Mesendoderm (in vitro differentiated cells): ENCODE results near the gene PMPCB.

ENCODE experiments used
- DNase-seq: peaks from one replicate; pipeline ENCODE4 v3.0.0; 2013
- H2AK5ac ChIP-seq: 2 replicates; pipeline ENCODE4 v1.6.1; 2013; ENCODE audit warnings: low read length, inconsistent platforms
- H2BK120ac ChIP-seq: 2 replicates; pipeline ENCODE4 v1.6.1; 2013; ENCODE audit warnings: low read depth, mild to moderate bottlenecking, low read length, moderate library complexity, mixed read lengths
- H2BK15ac ChIP-seq: replicated peaks from 2 replicates; pipeline ENCODE4 v1.6.1; 2013; ENCODE audit warnings: low read depth, mild to moderate bottlenecking, moderate library complexity
- H2BK5ac ChIP-seq: 2 replicates; pipeline ENCODE4 v1.6.1; 2013; ENCODE audit warnings: low read length, inconsistent platforms
- H3K18ac ChIP-seq: 2 replicates; pipeline ENCODE4 v1.6.1; 2013; ENCODE audit warnings: mild to moderate bottlenecking, low read length, mixed read lengths
- H3K23ac ChIP-seq: one replicate; pipeline ENCODE4 v1.6.1; 2013; ENCODE audit warnings: low read length
- H3K27ac ChIP-seq: 2 replicates; pipeline ENCODE4 v1.5.1; 2013; ENCODE audit warnings: low read depth, mild to moderate bottlenecking, inconsistent platforms, low read length, moderate library complexity
- H3K27me3 ChIP-seq: 2 replicates; pipeline ENCODE4 v1.6.1; 2013; ENCODE audit warnings: low read length, control low read depth, mild to moderate bottlenecking, inconsistent platforms; ENCODE audit not compliant: insufficient read depth, poor library complexity
- H3K36me3 ChIP-seq: 2 replicates; pipeline ENCODE4 v1.6.1; 2013; ENCODE audit warnings: low read length, inconsistent platforms; ENCODE audit not compliant: control insufficient read depth, insufficient read depth
- H3K4ac ChIP-seq: one replicate; pipeline ENCODE4 v1.6.1; 2013; ENCODE audit warnings: low read depth, mild to moderate bottlenecking, low read length, moderate library complexity
- H3K4me1 ChIP-seq: 2 replicates; pipeline ENCODE4 v1.6.1; 2013; ENCODE audit warnings: low read depth, low read length, inconsistent platforms; ENCODE audit not compliant: control insufficient read depth
- H3K4me2 ChIP-seq: 2 replicates; pipeline ENCODE4 v1.6.1; 2013; ENCODE audit warnings: low read length
- H3K4me3 ChIP-seq: 2 replicates; pipeline ENCODE4 v1.5.1; 2013; ENCODE audit warnings: mild to moderate bottlenecking, low read length
- H3K56ac ChIP-seq: one replicate; pipeline ENCODE4 v1.6.1; 2013; ENCODE audit warnings: low read length
- H3K79me1 ChIP-seq: 2 replicates; pipeline ENCODE4 v1.6.1; 2013; ENCODE audit warnings: low read length, inconsistent platforms
- H3K79me2 ChIP-seq: 2 replicates; pipeline ENCODE4 v1.6.1; 2013; ENCODE audit warnings: mild to moderate bottlenecking, low read length; ENCODE audit not compliant: control insufficient read depth, insufficient read depth
- H3K9ac ChIP-seq: 2 replicates; pipeline ENCODE4 v1.6.1; 2013; ENCODE audit warnings: low read length, inconsistent platforms
- H4K5ac ChIP-seq: one replicate; pipeline ENCODE4 v1.6.1; 2013; ENCODE audit warnings: low read length
- H4K8ac ChIP-seq: one replicate; pipeline ENCODE4 v1.6.1; 2013; ENCODE audit warnings: low read depth, mild to moderate bottlenecking, control low read depth, low read length, moderate library complexity
- WGBS: extraction: QIAGEN DNeasy Blood & Tissue Kit; methylation state at CpG from one replicate; pipeline ENCODE4 v1.1.7; 2013; ENCODE audit warnings: low lambda C conversion rate, missing lambda C conversion rate; ENCODE audit not compliant: insufficient coverage; ENCODE audit errors: extremely low coverage; 5-methylcytosine and 5-hydroxymethylcytosine counted together

Gene PMPCB

DNA sequence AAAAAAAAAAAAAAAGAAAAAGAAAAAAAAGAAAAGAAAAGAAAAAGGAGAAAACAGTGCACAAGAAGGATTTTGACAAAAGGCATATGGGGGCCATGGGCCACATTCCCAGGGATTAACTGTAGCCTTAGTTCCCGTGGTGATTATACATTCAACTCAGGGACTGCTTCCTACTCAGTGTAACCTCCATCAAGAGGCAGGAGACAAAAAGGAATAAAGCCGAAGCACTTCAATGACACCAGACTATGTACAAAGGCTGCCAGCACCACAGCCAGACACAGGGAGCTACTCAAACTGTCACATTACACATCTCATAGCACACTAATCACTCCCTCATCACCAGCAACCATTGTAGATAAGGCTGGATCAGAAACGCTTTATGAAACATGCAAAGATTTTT lies 5.1 kb upstream of the PMPCB start:
- H3K79me2 ChIP-seq = no peaks in the 10 kb centered on the region
- no peak overlapping the region for H4K5ac ChIP-seq
- no peak overlapping the region for H2AK5ac ChIP-seq
- H3K4ac ChIP-seq = no peak overlapping the region
- H3K4me2 ChIP-seq = no peak overlapping the region
- DNase-seq = no peak
- no peak overlapping the region for H2BK5ac ChIP-seq
- no peak overlapping the region for H3K27ac ChIP-seq
- H2BK120ac ChIP-seq = no peak overlapping the region
- H3K23ac ChIP-seq = no peak overlapping the region
- H3K36me3 ChIP-seq = no peaks in the 10 kb centered on the region
- H3K9ac ChIP-seq = no peak overlapping the region
- no peaks in the 10 kb centered on the region for H3K79me1 ChIP-seq
- no peaks in the 10 kb centered on the region for H3K27me3 ChIP-seq
- H4K8ac ChIP-seq = no peak overlapping the region
- no peak overlapping the region for H3K18ac ChIP-seq
- H3K4me1 ChIP-seq = peaks cover 3% of the 10 kb centered on the region
- H3K56ac ChIP-seq = no peak overlapping the region
- no peak overlapping the region for H2BK15ac ChIP-seq
- WGBS = no CpG with 5 or more reads among the region's 3 CpGs
- H3K4me3 ChIP-seq = no peak overlapping the region

DNA sequence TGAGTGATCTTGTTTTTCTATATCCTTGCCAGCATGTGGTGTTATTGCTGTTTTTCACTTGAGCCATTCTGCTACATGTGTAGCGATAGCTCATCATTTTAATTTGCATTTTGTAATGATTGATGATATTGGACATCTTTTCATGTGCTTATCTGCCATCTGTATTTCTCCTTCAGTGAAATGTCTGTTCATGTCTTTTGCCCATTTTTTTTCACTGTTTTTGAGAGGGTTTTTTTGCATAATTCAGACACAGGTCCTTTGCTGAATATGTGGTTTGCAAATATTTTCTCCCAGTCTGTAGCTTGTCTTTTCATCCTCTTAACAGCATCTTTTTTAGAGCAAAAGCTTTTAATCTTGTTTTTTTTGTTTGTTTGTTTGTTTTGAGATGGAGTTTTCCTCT lies 3.7 kb upstream of the PMPCB start:
- WGBS = no CpG with 5 or more reads among the region's 1 CpG
- peaks cover 8% of the 10 kb centered on the region for H3K79me2 ChIP-seq
- H3K27me3 ChIP-seq = no peaks in the 10 kb centered on the region

GRCh38 chr7:103297837-103298179 lies 573 bp downstream of the PMPCB start:
- Histone ChIP-seq H2BK15ac (no peak overlapping the region), H3K4ac (peak overlapping the region; percentile 46), H3K18ac (peak overlapping the region; percentile 35), H2BK120ac (no peak overlapping the region), H3K56ac (peak overlapping the region; percentile 94), H3K27me3 (no peaks in the 10 kb centered on the region), H3K4me2 (peak overlapping the region; percentile 39), H3K4me3 (peak overlapping the region; percentile 64), H4K5ac (no peak overlapping the region), H2AK5ac (no peak overlapping the region), H3K27ac (peak overlapping the region; percentile 54), H3K9ac (peak overlapping the region; percentile 74), H3K79me2 (peaks cover 13% of the 10 kb centered on the region), H3K36me3 (no peaks in the 10 kb centered on the region), H3K23ac (no peak overlapping the region), H3K4me1 (peaks cover 3% of the 10 kb centered on the region), H2BK5ac (no peak overlapping the region), H4K8ac (peak overlapping the region; percentile 90), H3K79me1 (peaks cover 2% of the 10 kb centered on the region)
- no CpG with 5 or more reads among the region's 7 CpGs for WGBS
- DNase-seq = peak; percentile 5

More for the DNA sequence above, 3.7 kb upstream of the PMPCB start:
- Histone ChIP-seq H2BK15ac (no peak overlapping the region), H2BK120ac (no peak overlapping the region), H3K4me2 (no peak overlapping the region), H3K4me3 (no peak overlapping the region), H2BK5ac (no peak overlapping the region), H3K56ac (no peak overlapping the region), H4K8ac (no peak overlapping the region), H3K18ac (no peak overlapping the region), H3K4ac (no peak overlapping the region), H3K9ac (no peak overlapping the region), H4K5ac (no peak overlapping the region), H2AK5ac (no peak overlapping the region), H3K23ac (no peak overlapping the region), H3K27ac (no peak overlapping the region), H3K79me1 (peaks cover under 1% of the 10 kb centered on the region), H3K36me3 (no peaks in the 10 kb centered on the region), H3K4me1 (peaks cover 3% of the 10 kb centered on the region)
- DNase-seq = no peak

DNA sequence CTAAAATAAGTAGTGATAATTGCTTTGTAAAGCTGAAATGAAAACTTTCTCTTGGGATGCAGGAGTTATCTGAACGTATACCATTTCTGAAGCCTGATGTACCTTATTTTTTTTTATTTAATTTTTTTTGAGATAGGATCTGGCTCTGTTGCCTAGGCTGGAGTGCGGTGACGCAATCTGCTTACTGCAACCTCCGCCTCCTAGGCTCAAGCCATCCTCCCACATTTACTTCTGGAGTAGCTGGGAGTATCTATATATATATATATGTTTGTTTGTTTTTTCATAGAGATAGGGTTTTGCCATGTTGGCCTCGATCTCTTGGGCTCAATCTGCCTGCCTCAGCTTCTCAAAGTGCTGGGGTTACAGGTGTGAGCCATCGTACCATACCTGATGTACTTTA lies 2.4 kb downstream of the PMPCB start:
- H3K23ac ChIP-seq = no peak overlapping the region
- H4K5ac ChIP-seq = no peak overlapping the region
- H2AK5ac ChIP-seq = no peak overlapping the region
- no peaks in the 10 kb centered on the region for H3K36me3 ChIP-seq
- H2BK15ac ChIP-seq = no peak overlapping the region
- H3K4me2 ChIP-seq = no peak overlapping the region
- H3K56ac ChIP-seq = no peak overlapping the region
- no peak overlapping the region for H3K18ac ChIP-seq
- H3K4me3 ChIP-seq = no peak overlapping the region
- DNase-seq = no peak
- WGBS = no CpG with 5 or more reads among the region's 6 CpGs
- H3K79me2 ChIP-seq = peaks cover 13% of the 10 kb centered on the region
- H3K9ac ChIP-seq = no peak overlapping the region
- no peak overlapping the region for H2BK120ac ChIP-seq
- no peak overlapping the region for H3K27ac ChIP-seq
- peaks cover 3% of the 10 kb centered on the region for H3K4me1 ChIP-seq
- H2BK5ac ChIP-seq = no peak overlapping the region
- H3K27me3 ChIP-seq = no peaks in the 10 kb centered on the region
- peaks cover 2% of the 10 kb centered on the region for H3K79me1 ChIP-seq
- H3K4ac ChIP-seq = no peak overlapping the region
- H4K8ac ChIP-seq = no peak overlapping the region

DNA sequence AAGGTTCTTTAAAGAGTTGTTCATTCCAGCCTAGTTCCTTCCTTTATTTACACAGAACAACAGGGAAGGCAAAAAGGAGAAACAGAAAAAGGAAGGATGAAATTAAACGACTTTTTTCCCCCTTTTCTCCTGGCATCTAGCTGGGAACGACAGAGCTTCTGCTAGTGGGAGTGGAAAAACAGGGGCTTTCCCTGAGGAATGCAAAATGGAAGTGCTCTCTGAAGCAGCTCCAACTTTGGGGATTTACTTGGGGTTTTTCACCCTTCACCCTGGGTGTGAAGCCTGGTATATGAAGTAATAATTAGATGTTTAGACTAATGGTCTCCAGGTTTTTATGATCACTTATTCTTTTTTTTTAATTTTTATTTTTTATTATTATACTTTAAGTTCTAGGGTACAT lies 4.2 kb downstream of the PMPCB start:
- no peaks in the 10 kb centered on the region for H3K27me3 ChIP-seq

DNA sequence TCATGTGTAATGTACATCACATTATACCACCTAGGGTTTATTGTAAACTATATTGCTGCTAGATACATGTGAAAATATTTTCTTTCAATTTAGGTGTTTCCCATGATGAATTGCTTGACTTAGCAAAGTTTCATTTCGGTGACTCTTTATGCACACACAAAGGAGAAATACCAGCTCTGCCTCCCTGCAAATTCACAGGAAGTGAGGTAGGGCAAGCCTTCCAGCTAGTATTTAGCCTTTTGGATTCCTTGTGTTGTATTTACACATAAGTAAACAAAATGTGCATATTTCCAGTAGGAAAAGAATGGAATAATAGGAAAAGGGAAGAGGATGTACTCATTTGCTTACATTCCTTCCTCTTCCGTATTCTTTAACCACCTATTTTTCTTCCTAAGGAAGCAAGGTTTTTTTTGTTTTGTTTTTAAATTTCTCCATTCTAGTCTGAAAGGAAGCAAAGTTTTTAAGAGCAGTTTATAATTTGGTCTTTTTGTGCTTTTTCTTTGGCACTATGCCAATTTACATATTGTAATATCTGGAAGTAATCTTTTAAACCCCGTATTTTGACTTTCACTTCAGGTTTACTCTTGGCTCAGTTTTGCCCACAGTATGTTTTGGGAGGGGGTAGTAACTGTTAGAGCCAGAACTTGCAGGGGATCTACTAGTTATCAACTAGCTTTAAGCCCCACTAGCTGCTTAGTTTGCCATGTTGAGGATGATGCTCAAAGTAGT lies 10.4 kb downstream of the PMPCB start:
- Histone ChIP-seq H3K27ac (no peak overlapping the region), H3K27me3 (no peaks in the 10 kb centered on the region), H4K8ac (no peak overlapping the region), H3K4me2 (no peak overlapping the region), H4K5ac (no peak overlapping the region), H3K36me3 (no peaks in the 10 kb centered on the region), H3K9ac (no peak overlapping the region), H2BK120ac (no peak overlapping the region), H2BK15ac (no peak overlapping the region), H3K23ac (no peak overlapping the region), H3K79me1 (no peaks in the 10 kb centered on the region), H3K56ac (no peak overlapping the region), H3K18ac (no peak overlapping the region), H3K4me1 (no peaks in the 10 kb centered on the region), H3K4me3 (no peak overlapping the region), H3K4ac (no peak overlapping the region), H2AK5ac (no peak overlapping the region), H2BK5ac (no peak overlapping the region), H3K79me2 (no peaks in the 10 kb centered on the region)
- WGBS = no CpG with 5 or more reads among the region's 3 CpGs
- no peak for DNase-seq

More for the DNA sequence above, 4.2 kb downstream of the PMPCB start:
- H4K8ac ChIP-seq = no peak overlapping the region
- no peak overlapping the region for H4K5ac ChIP-seq
- no peak overlapping the region for H3K18ac ChIP-seq
- H3K79me2 ChIP-seq = peaks cover 13% of the 10 kb centered on the region
- no peak overlapping the region for H3K4me2 ChIP-seq
- H3K4ac ChIP-seq = no peak overlapping the region
- no peak overlapping the region for H3K4me3 ChIP-seq
- DNase-seq = no peak
- no peak overlapping the region for H3K23ac ChIP-seq
- H2AK5ac ChIP-seq = no peak overlapping the region
- peaks cover 2% of the 10 kb centered on the region for H3K79me1 ChIP-seq
- WGBS = no CpG with 5 or more reads among the region's 2 CpGs
- peaks cover 3% of the 10 kb centered on the region for H3K4me1 ChIP-seq
- H3K9ac ChIP-seq = no peak overlapping the region
- H3K56ac ChIP-seq = no peak overlapping the region
- H2BK120ac ChIP-seq = no peak overlapping the region
- no peak overlapping the region for H2BK5ac ChIP-seq
- H2BK15ac ChIP-seq = no peak overlapping the region
- H3K27ac ChIP-seq = no peak overlapping the region
- H3K36me3 ChIP-seq = no peaks in the 10 kb centered on the region
